Body of pancreas (tissue), 4 donors: ENCODE measurements around the gene MKNK1. TPM values are rescaled to one million over a fixed set of nuclear protein-coding genes. Genes with fewer than 3 reads are reported as not detected.
A peak's percentile ranks its signal among the peaks of the same experiment; 100 is the strongest.

Experiments used
- ATAC-seq: fragments of 150-250 bp; one replicate; pipeline ENCODE4 v1.9.1; 2016
- DNase-seq, 4 donors: peaks; one replicate each; pipeline ENCODE4 v3.0.0-alpha.2; 2019
- H3K27ac ChIP-seq, 4 donors: fragments of 200-600 bp; sonication (generic); 1 replicate in 3 of 4; 2 replicates in 1 of 4; pipeline versions ENCODE4 v1.5.1 to v1.6.1; 2016 to 2019; ENCODE audit warnings: mild to moderate bottlenecking in 1 of 4, mixed read lengths in 1 of 4, moderate library complexity in 1 of 4
- H3K27me3 ChIP-seq, 2 donors: fragments of 200-600 bp; sonication (generic); one replicate each; pipeline ENCODE4 v1.6.0; 2016; ENCODE audit warnings: mild to moderate bottlenecking in 1 of 2
- H3K36me3 ChIP-seq, 2 donors: fragments of 200-600 bp; sonication (generic); replicated peaks in 1 of 2; 2 replicates each; pipeline ENCODE4 v1.5.1; 2016; ENCODE audit warnings: low read depth in 2 of 2; ENCODE audit not compliant: insufficient read depth in 1 of 2
- H3K4me1 ChIP-seq: fragments of 200-600 bp; sonication (generic); one replicate; pipeline ENCODE4 v1.6.0; 2016
- H3K4me3 ChIP-seq, 2 donors: fragments of 200-600 bp; sonication (generic); 1 replicate in 1 of 2; 2 replicates in 1 of 2; pipeline ENCODE4 v1.5.1; 2016 to 2019
- H3K9me3 ChIP-seq, 3 donors: fragments of 200-600 bp; sonication (generic); 1 replicate in 2 of 3; 2 replicates in 1 of 3; pipeline ENCODE4 v1.5.1; 2016
- POLR2A ChIP-seq, 3 donors: fragments of 450-650 bp; IDR thresholded peaks; one replicate each; pipeline ENCODE4 v1.6.1; 2016; ENCODE audit warnings: antibody characterized with exemption in 3 of 3, mild to moderate bottlenecking in 2 of 3
- WGBS, 2 donors: methylation state at CpG; one replicate each; pipeline ENCODE4 v1.1.5; 2017; 5-methylcytosine and 5-hydroxymethylcytosine counted together
- intact Hi-C: fragments of 100-400 bp; cut with DNase I; formaldehyde crosslinking; loops from one replicate; pipeline ENCODE4 v1.15.1; 2023
- total RNA-seq, 2 donors: library from RNA; depleted of rRNA; stranded (reverse); fragments of >200 nt; gene quantifications; one replicate each; pipeline ENCODE4 v1.1.0, GENCODE V29; 2016
- TF ChIP-seq, protein P1 (sequence below), 7 experiments: fragments of 450-650 bp in 4 of 7; fragments of 200-600 bp in 3 of 7; sonication (generic) in 3 of 7; IDR thresholded peaks; one replicate each; pipeline ENCODE4 v1.5.1; 2016 to 2019; ENCODE audit warnings: antibody characterized with exemption in 7 of 7

MKNK1 gene
- total RNA-seq, 2 donors from 2014 or later, result 155 to 238 TPM

- 30 to 32% methylated on average over 7 of the region's 7 CpGs for WGBS, 2 donors
- H3K4me1 ChIP-seq, result peaks cover 88% of the 10 kb centered on the region
Observed at GRCh38 chr1:46607345-46608130, 3.5 kb upstream of the MKNK1 start.

DNA sequence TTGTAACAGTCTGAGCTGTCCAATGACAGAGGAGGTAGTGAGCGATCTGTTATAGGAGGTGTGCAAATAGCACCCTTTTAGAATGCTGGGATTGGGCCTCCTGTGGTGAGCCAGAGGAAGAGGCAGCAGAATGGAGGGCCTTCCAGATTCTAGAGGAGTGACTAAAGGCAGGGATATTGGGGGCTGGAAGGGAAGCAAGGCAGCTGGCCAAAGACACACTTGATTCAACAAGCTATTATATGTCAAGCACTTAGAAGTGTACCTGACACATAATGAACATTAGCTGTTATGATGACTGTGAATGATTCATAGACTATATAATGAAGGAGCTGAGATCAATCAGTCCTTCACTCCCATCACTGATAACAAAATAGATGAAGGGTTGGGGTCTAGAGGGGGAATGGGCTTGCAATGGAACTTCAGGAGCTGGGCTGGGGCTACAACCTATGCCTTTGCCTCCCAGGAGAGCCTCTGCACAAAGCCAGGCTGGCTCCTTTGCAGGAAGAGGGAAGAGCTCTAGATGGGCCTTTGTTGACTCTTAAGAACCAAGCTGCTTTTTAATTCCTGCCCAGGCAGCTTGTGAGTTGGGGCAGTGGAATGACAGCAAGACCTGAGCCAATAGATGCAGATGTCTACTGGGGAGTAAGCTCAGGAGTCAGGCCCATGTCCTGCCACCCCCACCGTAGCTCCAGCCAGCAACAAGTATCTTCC, 2.3 kb upstream of the MKNK1 start:
- peak overlapping the region; percentile 8 to 93 (median 80) for H3K27ac ChIP-seq
- no peaks in the 10 kb centered on the region for H3K9me3 ChIP-seq
- ATAC-seq, result no peak
- peaks cover 6 to 17% of the 10 kb centered on the region in 2 donors for H3K36me3 ChIP-seq
- intact Hi-C loops, result no loop called here
- TF ChIP-seq, protein P1, sequence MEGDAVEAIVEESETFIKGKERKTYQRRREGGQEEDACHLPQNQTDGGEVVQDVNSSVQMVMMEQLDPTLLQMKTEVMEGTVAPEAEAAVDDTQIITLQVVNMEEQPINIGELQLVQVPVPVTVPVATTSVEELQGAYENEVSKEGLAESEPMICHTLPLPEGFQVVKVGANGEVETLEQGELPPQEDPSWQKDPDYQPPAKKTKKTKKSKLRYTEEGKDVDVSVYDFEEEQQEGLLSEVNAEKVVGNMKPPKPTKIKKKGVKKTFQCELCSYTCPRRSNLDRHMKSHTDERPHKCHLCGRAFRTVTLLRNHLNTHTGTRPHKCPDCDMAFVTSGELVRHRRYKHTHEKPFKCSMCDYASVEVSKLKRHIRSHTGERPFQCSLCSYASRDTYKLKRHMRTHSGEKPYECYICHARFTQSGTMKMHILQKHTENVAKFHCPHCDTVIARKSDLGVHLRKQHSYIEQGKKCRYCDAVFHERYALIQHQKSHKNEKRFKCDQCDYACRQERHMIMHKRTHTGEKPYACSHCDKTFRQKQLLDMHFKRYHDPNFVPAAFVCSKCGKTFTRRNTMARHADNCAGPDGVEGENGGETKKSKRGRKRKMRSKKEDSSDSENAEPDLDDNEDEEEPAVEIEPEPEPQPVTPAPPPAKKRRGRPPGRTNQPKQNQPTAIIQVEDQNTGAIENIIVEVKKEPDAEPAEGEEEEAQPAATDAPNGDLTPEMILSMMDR (IDR thresholded peaks at IDR 0.05), result no peak
- no peak for TF ChIP-seq POLR2A (IDR thresholded peaks at IDR 0.05)
- no peak overlapping the region for H3K4me3 ChIP-seq
- no peak for DNase-seq
- 82 to 91% methylated on average over 2 of the region's 2 CpGs for WGBS, 2 donors
- no peaks in the 10 kb centered on the region for H3K27me3 ChIP-seq
- H3K4me1 ChIP-seq, result peaks cover 88% of the 10 kb centered on the region

More at GRCh38 chr1:46607345-46608130, 3.5 kb upstream of the MKNK1 start:
- ATAC-seq (peak; percentile 44), DNase-seq (peak; percentile 77 to 87 (median 86))
- TF ChIP-seq POLR2A (IDR thresholded peaks at IDR 0.05), result peak in 1 of 3 donors; percentile 20
- TF ChIP-seq, protein P1 (IDR thresholded peaks at IDR 0.05), result no peak
- Histone ChIP-seq H3K4me3 (no peak overlapping the region), H3K36me3 (peaks cover 6 to 17% of the 10 kb centered on the region in 2 donors), H3K9me3 (no peaks in the 10 kb centered on the region), H3K27ac (peak overlapping the region; percentile 55 to 93 (median 80)), H3K27me3 (no peaks in the 10 kb centered on the region)
- intact Hi-C loops, result no loop called here

GRCh38 chr1:46605232-46605631, 1.2 kb upstream of the MKNK1 start:
- peak overlapping the region in 3 of 4 donors; percentile 79 to 93 (median 89) for H3K27ac ChIP-seq
- no peak for TF ChIP-seq POLR2A (IDR thresholded peaks at IDR 0.05)
- TF ChIP-seq, protein P1 (IDR thresholded peaks at IDR 0.05), result no peak
- H3K27me3 ChIP-seq, result no peaks in the 10 kb centered on the region
- no peak for ATAC-seq
- intact Hi-C loops, result no loop called here
- peaks cover 6 to 17% of the 10 kb centered on the region in 2 donors for H3K36me3 ChIP-seq
- no peaks in the 10 kb centered on the region for H3K9me3 ChIP-seq
- DNase-seq, result no peak
- no peak overlapping the region for H3K4me3 ChIP-seq
- H3K4me1 ChIP-seq, result peaks cover 86% of the 10 kb centered on the region
- WGBS, 2 donors, result 55 to 67% methylated on average over 2 of the region's 2 CpGs

DNA sequence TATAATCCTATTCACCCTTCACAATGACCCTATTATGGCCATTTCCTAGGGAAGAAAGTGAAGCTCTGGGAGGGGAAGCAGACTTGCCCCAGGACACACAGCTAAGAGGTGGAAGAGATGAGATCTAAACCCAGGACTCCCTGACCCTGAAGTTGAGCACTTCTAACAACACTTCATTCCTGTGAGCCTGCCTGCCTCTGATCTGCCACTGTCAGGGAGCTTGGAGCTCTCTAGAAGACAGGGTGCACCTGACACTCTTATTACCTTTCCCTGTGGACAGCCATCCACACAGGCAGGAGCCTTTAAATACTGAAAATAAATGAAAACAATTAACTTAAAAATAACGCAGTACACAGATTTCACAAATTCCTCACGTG, 599 bp downstream of the MKNK1 start:
- H3K27me3 ChIP-seq, result no peaks in the 10 kb centered on the region
- ATAC-seq, result no peak
- DNase-seq, result no peak
- H3K4me1 ChIP-seq, result peaks cover 86% of the 10 kb centered on the region
- 0% methylated on average over 2 of the region's 2 CpGs for WGBS, 2 donors
- peak overlapping the region; percentile 60 to 68 for H3K4me3 ChIP-seq
- TF ChIP-seq, protein P1 (IDR thresholded peaks at IDR 0.05), result no peak
- TF ChIP-seq POLR2A (IDR thresholded peaks at IDR 0.05), result no peak
- peak overlapping the region; percentile 79 to 95 (median 91) for H3K27ac ChIP-seq
- H3K9me3 ChIP-seq, result no peaks in the 10 kb centered on the region
- peaks cover 4 to 5% of the 10 kb centered on the region in 2 donors for H3K36me3 ChIP-seq
- intact Hi-C loops, result no loop called here
